Neural progenitor cell (in vitro differentiated cells): ENCODE measurements around the gene AKAP5. TPM values are rescaled to one million over a fixed set of nuclear protein-coding genes. Genes with fewer than 3 reads are reported as not detected.

ENCODE experiments used
- DNase-seq: peaks from one replicate; pipeline ENCODE4 v3.0.0-alpha.2; 2016; ENCODE audit warnings: low spot score
- H2AFZ ChIP-seq: fragments of 200-600 bp; sonication (generic); replicated peaks from 2 replicates; pipeline ENCODE4 v1.6.1; 2016; ENCODE audit warnings: antibody characterized with exemption
- H3F3A ChIP-seq: fragments of 200-600 bp; sonication (generic); 2 replicates; pipeline ENCODE4 v1.6.1; 2016; ENCODE audit warnings: antibody characterized with exemption, low read depth
- H3K27ac ChIP-seq: fragments of 200-600 bp; sonication (generic); 2 replicates; pipeline ENCODE4 v1.5.1; 2016; ENCODE audit warnings: mild to moderate bottlenecking
- H3K27me3 ChIP-seq: fragments of 200-600 bp; sonication (generic); 2 replicates; pipeline ENCODE4 v1.6.1; 2016; ENCODE audit warnings: mild to moderate bottlenecking, moderate library complexity
- H3K36me3 ChIP-seq: fragments of 200-600 bp; sonication (generic); 2 replicates; pipeline ENCODE4 v1.5.1; 2016
- H3K4me1 ChIP-seq: fragments of 200-600 bp; sonication (generic); 2 replicates; pipeline ENCODE4 v1.6.1; 2016; ENCODE audit warnings: mixed run types
- H3K4me2 ChIP-seq: fragments of 200-600 bp; sonication (generic); 2 replicates; pipeline ENCODE4 v1.6.1; 2016
- H3K4me3 ChIP-seq: fragments of 200-600 bp; sonication (generic); 2 replicates; pipeline ENCODE4 v1.5.1; 2016
- H3K79me2 ChIP-seq: fragments of 200-600 bp; sonication (generic); 2 replicates; pipeline ENCODE4 v1.6.1; 2016; ENCODE audit warnings: low read depth
- H3K9ac ChIP-seq: fragments of 200-600 bp; sonication (generic); 2 replicates; pipeline ENCODE4 v1.6.1; 2016
- H3K9me3 ChIP-seq: fragments of 200-600 bp; sonication (generic); 2 replicates; pipeline ENCODE4 v1.5.1; 2016; ENCODE audit warnings: low read depth
- H4K20me1 ChIP-seq: fragments of 200-600 bp; sonication (generic); 2 replicates; pipeline ENCODE4 v1.6.1; 2016; ENCODE audit warnings: low read depth
- H3K27ac Mint-ChIP-seq: 3 replicates; pipeline ENCODE4 v1.8.0; 2021; ENCODE audit warnings: mixed read lengths
- H3K27me3 Mint-ChIP-seq: 2 replicates; pipeline ENCODE4 v1.8.0; 2022; ENCODE audit warnings: low read depth, mild to moderate bottlenecking, inconsistent platforms, moderate library complexity, mixed read lengths; ENCODE audit not compliant: insufficient read depth
- H3K36me3 Mint-ChIP-seq: 3 replicates; pipeline ENCODE4 v1.8.0; 2021; ENCODE audit warnings: mixed read lengths
- H3K4me1 Mint-ChIP-seq: 3 replicates; pipeline ENCODE4 v1.8.0; 2021; ENCODE audit warnings: mixed read lengths
- H3K4me3 Mint-ChIP-seq: 3 replicates; pipeline ENCODE4 v1.8.0; 2021; ENCODE audit warnings: mild to moderate bottlenecking, moderate library complexity, mixed read lengths
- H3K9me3 Mint-ChIP-seq: 3 replicates; pipeline ENCODE4 v1.8.0; 2020; ENCODE audit warnings: mixed read lengths
- CTCF ChIP-seq: fragments of 200-600 bp; sonication (generic); IDR thresholded peaks from 2 replicates; pipeline ENCODE4 v1.5.1; 2017; ENCODE audit warnings: antibody characterized with exemption, mild to moderate bottlenecking
- EZH2 ChIP-seq: fragments of 200-600 bp; sonication (generic); IDR thresholded peaks from 2 replicates; pipeline ENCODE4 v1.6.1; 2017; ENCODE audit warnings: antibody characterized with exemption, mild to moderate bottlenecking, moderate library complexity
- EZH2phosphoT487 ChIP-seq: fragments of 200-600 bp; sonication (generic); IDR thresholded peaks from 2 replicates; pipeline ENCODE4 v1.6.1; 2017; ENCODE audit warnings: antibody characterized with exemption
- total RNA-seq: library from RNA; depleted of rRNA; stranded (reverse); fragments of >200 nt; gene quantifications from 2 replicates; pipeline ENCODE4 v1.2.3, GENCODE V29; 2015; ENCODE audit warnings: low replicate concordance

Gene AKAP5
- total RNA-seq, 1 donor from 2014 or later = 3.2 TPM

GRCh38 chr14:64417771-64418125 lies 47.6 kb upstream of the AKAP5 start:
- TF ChIP-seq EZH2 = no peak
- TF ChIP-seq EZH2phosphoT487 = no peak
- no peak for TF ChIP-seq CTCF
- H3K36me3 ChIP-seq = no peaks in the 10 kb centered on the region
- H3K27me3 ChIP-seq = no peaks in the 10 kb centered on the region
- H3K9me3 Mint-ChIP-seq = no peaks in the 10 kb centered on the region
- H3K4me3 ChIP-seq = no peak overlapping the region
- H3K27ac ChIP-seq = no peak overlapping the region
- no peak overlapping the region for H3K9ac ChIP-seq
- H3K27ac Mint-ChIP-seq = no peak overlapping the region
- H3K4me2 ChIP-seq = no peak overlapping the region
- no peaks in the 10 kb centered on the region for H3K4me1 Mint-ChIP-seq
- H3K79me2 ChIP-seq = no peaks in the 10 kb centered on the region
- no peak for DNase-seq
- H3K36me3 Mint-ChIP-seq = peaks cover 39% of the 10 kb centered on the region
- H4K20me1 ChIP-seq = no peaks in the 10 kb centered on the region
- H3K27me3 Mint-ChIP-seq = peaks cover 5% of the 10 kb centered on the region
- no peak overlapping the region for H3K4me3 Mint-ChIP-seq
- no peaks in the 10 kb centered on the region for H3K4me1 ChIP-seq
- no peaks in the 10 kb centered on the region for H3K9me3 ChIP-seq
- H3F3A ChIP-seq = no peaks in the 10 kb centered on the region
- no peak overlapping the region for H2AFZ ChIP-seq

GRCh38 chr14:64419003-64419402 lies 46.3 kb upstream of the AKAP5 start:
- Histone ChIP-seq H3K79me2 (no peaks in the 10 kb centered on the region), H2AFZ (no peak overlapping the region), H3K9ac (no peak overlapping the region), H3F3A (no peaks in the 10 kb centered on the region), H3K4me3 (no peak overlapping the region), H3K9me3 (no peaks in the 10 kb centered on the region), H4K20me1 (no peaks in the 10 kb centered on the region), H3K27me3 (no peaks in the 10 kb centered on the region), H3K4me2 (no peak overlapping the region), H3K27ac (no peak overlapping the region), H3K4me1 (no peaks in the 10 kb centered on the region), H3K36me3 (no peaks in the 10 kb centered on the region)
- H3K9me3 Mint-ChIP-seq = no peaks in the 10 kb centered on the region
- DNase-seq = no peak
- TF ChIP-seq CTCF (no peak), EZH2 (no peak), EZH2phosphoT487 (no peak)
- H3K36me3 Mint-ChIP-seq = peaks cover 44% of the 10 kb centered on the region
- no peak overlapping the region for H3K27ac Mint-ChIP-seq
- H3K4me1 Mint-ChIP-seq = peaks cover 2% of the 10 kb centered on the region
- peaks cover 5% of the 10 kb centered on the region for H3K27me3 Mint-ChIP-seq
- no peak overlapping the region for H3K4me3 Mint-ChIP-seq

GRCh38 chr14:64421166-64421565 lies 44.1 kb upstream of the AKAP5 start:
- no peak overlapping the region for H2AFZ ChIP-seq
- no peak for TF ChIP-seq EZH2phosphoT487
- no peak for TF ChIP-seq EZH2
- TF ChIP-seq CTCF = no peak
- no peaks in the 10 kb centered on the region for H3K79me2 ChIP-seq
- H3K4me1 ChIP-seq = no peaks in the 10 kb centered on the region
- Mint-ChIP-seq H3K36me3 (peaks cover 44% of the 10 kb centered on the region), H3K4me1 (peaks cover 5% of the 10 kb centered on the region), H3K9me3 (no peaks in the 10 kb centered on the region), H3K27ac (no peak overlapping the region), H3K27me3 (peaks cover 5% of the 10 kb centered on the region), H3K4me3 (no peak overlapping the region)
- no peaks in the 10 kb centered on the region for H3F3A ChIP-seq
- no peak overlapping the region for H3K9ac ChIP-seq
- no peak overlapping the region for H3K27ac ChIP-seq
- no peaks in the 10 kb centered on the region for H3K36me3 ChIP-seq
- H3K4me2 ChIP-seq = no peak overlapping the region
- no peaks in the 10 kb centered on the region for H4K20me1 ChIP-seq
- no peak overlapping the region for H3K4me3 ChIP-seq
- H3K27me3 ChIP-seq = no peaks in the 10 kb centered on the region
- no peak for DNase-seq
- H3K9me3 ChIP-seq = no peaks in the 10 kb centered on the region

- no peaks in the 10 kb centered on the region for H4K20me1 ChIP-seq
- H3K9me3 ChIP-seq = no peaks in the 10 kb centered on the region
- Mint-ChIP-seq H3K4me3 (no peak overlapping the region), H3K9me3 (no peaks in the 10 kb centered on the region), H3K27ac (no peak overlapping the region), H3K36me3 (peaks cover 45% of the 10 kb centered on the region), H3K4me1 (peaks cover 5% of the 10 kb centered on the region), H3K27me3 (peaks cover 5% of the 10 kb centered on the region)
- H3F3A ChIP-seq = no peaks in the 10 kb centered on the region
- H3K4me3 ChIP-seq = no peak overlapping the region
- no peaks in the 10 kb centered on the region for H3K4me1 ChIP-seq
- no peaks in the 10 kb centered on the region for H3K27me3 ChIP-seq
- no peak overlapping the region for H3K27ac ChIP-seq
- no peak for TF ChIP-seq CTCF
- no peak for TF ChIP-seq EZH2
- no peak for TF ChIP-seq EZH2phosphoT487
- no peak overlapping the region for H3K9ac ChIP-seq
- H2AFZ ChIP-seq = no peak overlapping the region
- H3K4me2 ChIP-seq = no peak overlapping the region
- H3K36me3 ChIP-seq = peaks cover 3% of the 10 kb centered on the region
- H3K79me2 ChIP-seq = no peaks in the 10 kb centered on the region
- DNase-seq = no peak
These were observed 43.3 kb upstream of the AKAP5 start for GRCh38 chr14:64422005-64422404.
